HepG2 (cell line): ENCODE measurements around the gene C3orf38. TPM values are rescaled to one million over a fixed set of nuclear protein-coding genes. Genes with fewer than 3 reads are reported as not detected.

Experiments
- ATAC-seq: fragments of 200-7000 bp; cut with Tn5 transposase; 3 replicates; pipeline ENCODE4 v1.9.1; 2020; ENCODE audit warnings: mild to moderate bottlenecking, moderate library complexity
- BruUV-seq: library from RNA; stranded (reverse); fragments of 400-500 nt; replicated peaks from 2 replicates; lab custom pipeline; 2021; lab: Mats Ljungman, UMichigan
- CTCF ChIA-PET: fragments of 300-600 bp; formaldehyde crosslinking; extraction: SDS; loops from one replicate; lab custom pipeline; 2021; ENCODE audit warnings: low total read pairs, inconsistent platforms, low intra/inter-chr PET ratio; lab: Yijun Ruan, JAX
- POLR2A ChIA-PET: fragments of 350-600 bp; sonication (Branson Sonifier 250); formaldehyde crosslinking; loops from one replicate; lab custom pipeline; 2020; ENCODE audit warnings: antibody characterized with exemption, inconsistent platforms; lab: Yijun Ruan, JAX
- DNase-seq: peaks from one replicate; pipeline ENCODE4 v3.0.0-alpha.2; 2015; ENCODE audit warnings: low spot score
- FAIRE-seq: peaks from 3 replicates; lab custom pipeline; 2011; peaks lifted over from hg19 to GRCh38; lab: Jason Lieb, UNC
- H2AFZ ChIP-seq: one replicate; pipeline ENCODE4 v1.6.1; 2011; ENCODE audit warnings: low read length, inconsistent platforms
- H3K27ac ChIP-seq: fragments of 300-600 bp; 3 replicates; pipeline ENCODE4 v1.8.0; 2011; ENCODE audit warnings: mixed run types, mild to moderate bottlenecking, mixed read lengths, low read length, inconsistent platforms; ENCODE audit not compliant: insufficient read depth; ENCODE audit errors: extremely low read length
- H3K27me3 ChIP-seq, 2 experiments: fragments of 200-600 bp in 1 of 2; 2 replicates in 1 of 2; 3 replicates in 1 of 2; pipeline versions ENCODE4 v1.6.0 to v1.8.0; 2011; ENCODE audit warnings: low read length in 2 of 2, mild to moderate bottlenecking in 2 of 2, moderate library complexity in 2 of 2, inconsistent platforms in 1 of 2; ENCODE audit not compliant: insufficient read depth in 2 of 2, control insufficient read depth in 1 of 2
- H3K36me3 ChIP-seq, 2 experiments: fragments of 200-600 bp in 1 of 2; replicated peaks in 1 of 2; 2 replicates in 1 of 2; 3 replicates in 1 of 2; pipeline versions ENCODE4 v1.5.1 to v1.8.0; 2011; ENCODE audit warnings: low read length in 2 of 2, inconsistent platforms in 1 of 2; ENCODE audit not compliant: insufficient read depth in 2 of 2, control insufficient read depth in 1 of 2
- H3K4me1 ChIP-seq: 2 replicates; pipeline ENCODE4 v1.5.1; 2012; ENCODE audit warnings: low read length, inconsistent platforms; ENCODE audit not compliant: insufficient read depth
- H3K4me2 ChIP-seq: 2 replicates; pipeline ENCODE4 v1.6.0; 2011; ENCODE audit warnings: low read depth, low read length, inconsistent platforms
- H3K4me3 ChIP-seq, 3 experiments: fragments of 200-600 bp in 1 of 3; sonication (generic), shearing (Covaris generic) in 1 of 3; replicated peaks in 1 of 3; 2 replicates each; pipeline ENCODE4 v1.5.1; 2011 to 2016; ENCODE audit warnings: low read length in 3 of 3, inconsistent platforms in 2 of 3, low read depth in 2 of 3, mild to moderate bottlenecking in 2 of 3, control low read depth in 1 of 3, mixed read lengths in 1 of 3; ENCODE audit not compliant: insufficient read depth in 1 of 3
- H3K79me2 ChIP-seq: one replicate; pipeline ENCODE4 v1.6.1; 2011; ENCODE audit warnings: low read length, inconsistent platforms; ENCODE audit not compliant: insufficient read depth
- H3K9ac ChIP-seq: 2 replicates; pipeline ENCODE4 v1.6.0; 2011; ENCODE audit warnings: mild to moderate bottlenecking, low read depth, low read length, inconsistent platforms; ENCODE audit not compliant: insufficient read depth
- H3K9me3 ChIP-seq: 2 replicates; pipeline ENCODE4 v1.5.1; 2012; ENCODE audit warnings: mild to moderate bottlenecking, low read length
- H4K20me1 ChIP-seq: 2 replicates; pipeline ENCODE4 v1.6.0; 2011; ENCODE audit warnings: inconsistent platforms, mild to moderate bottlenecking, low read length, moderate library complexity; ENCODE audit not compliant: insufficient read depth
- DNMT1 ChIP-seq: sonication (generic); formaldehyde crosslinking; IDR thresholded peaks from 2 replicates; pipeline ENCODE4 v1.5.1; 2020; ENCODE audit warnings: mild to moderate bottlenecking, missing genetic modification reagents
- DNMT3B ChIP-seq: conservative IDR thresholded peaks from 2 replicates; pipeline ENCODE4 v1.6.1; 2016; ENCODE audit warnings: missing biosample characterization, control low read depth
- E2F5 ChIP-seq: sonication (generic); formaldehyde crosslinking; conservative IDR thresholded peaks from 2 replicates; pipeline ENCODE4 v1.4.0; 2020; ENCODE audit warnings: missing genetic modification reagents
- ELF1 ChIP-seq: sonication (generic); formaldehyde crosslinking; IDR thresholded peaks from 2 replicates; pipeline ENCODE4 v1.4.0; 2020; ENCODE audit warnings: missing genetic modification reagents
- IKZF5 ChIP-seq: IDR thresholded peaks from 2 replicates; pipeline ENCODE4 v1.6.1; 2018; ENCODE audit warnings: missing genetic modification reagents, mild to moderate bottlenecking, missing compliant biosample characterization
- JUND ChIP-seq: sonication (generic); formaldehyde crosslinking; IDR thresholded peaks from 2 replicates; pipeline ENCODE4 v1.8.0; 2022; ENCODE audit warnings: mild to moderate bottlenecking, missing genetic modification reagents
- MTERF4 ChIP-seq: sonication (generic); formaldehyde crosslinking; IDR thresholded peaks from 2 replicates; pipeline ENCODE4 v1.8.0; 2023; ENCODE audit warnings: mild to moderate bottlenecking, missing genetic modification reagents
- RELA ChIP-seq: sonication (generic); formaldehyde crosslinking; IDR thresholded peaks from 2 replicates; pipeline ENCODE4 v1.4.0; 2020; ENCODE audit warnings: missing genetic modification reagents
- SP4 ChIP-seq: sonication (generic); formaldehyde crosslinking; IDR thresholded peaks from 2 replicates; pipeline ENCODE4 v1.8.1; 2023; ENCODE audit warnings: mild to moderate bottlenecking, missing genetic modification reagents
- ZBTB44 ChIP-seq: sonication (generic); formaldehyde crosslinking; IDR thresholded peaks from 2 replicates; pipeline ENCODE4 v1.4.0; 2020; ENCODE audit warnings: missing genetic modification reagents
- ZFP37 ChIP-seq: sonication (generic); formaldehyde crosslinking; IDR thresholded peaks from 2 replicates; pipeline ENCODE4 v1.4.0; 2020; ENCODE audit warnings: missing genetic modification reagents, borderline replicate concordance
- ZNF280B ChIP-seq: sonication (generic); formaldehyde crosslinking; IDR thresholded peaks from 2 replicates; pipeline ENCODE4 v1.5.0; 2020; ENCODE audit warnings: missing genetic modification reagents, mild to moderate bottlenecking, borderline replicate concordance
- ZNF30 ChIP-seq: sonication (generic); formaldehyde crosslinking; IDR thresholded peaks from 2 replicates; pipeline ENCODE4 v1.5.0; 2020; ENCODE audit warnings: mild to moderate bottlenecking, missing genetic modification reagents
- ZNF441 ChIP-seq: sonication (generic); formaldehyde crosslinking; IDR thresholded peaks from 2 replicates; pipeline ENCODE4 v1.7.0; 2021; ENCODE audit warnings: missing genetic modification reagents, borderline replicate concordance
- ZNF501 ChIP-seq: sonication (generic); formaldehyde crosslinking; IDR thresholded peaks from 2 replicates; pipeline ENCODE4 v1.5.1; 2020; ENCODE audit warnings: mild to moderate bottlenecking, moderate library complexity, missing genetic modification reagents
- ZNF605 ChIP-seq: sonication (generic); formaldehyde crosslinking; IDR thresholded peaks from 2 replicates; pipeline ENCODE4 v1.8.0; 2022; ENCODE audit warnings: mild to moderate bottlenecking, missing genetic modification reagents
- ZNF841 ChIP-seq: sonication (generic); formaldehyde crosslinking; IDR thresholded peaks from 2 replicates; pipeline ENCODE4 v1.8.1; 2023; ENCODE audit warnings: missing genetic modification reagents, borderline replicate concordance
- WGBS: methylation state at CpG from one replicate; pipeline ENCODE4 v1.1.6; 2017; ENCODE audit warnings: low lambda C conversion rate; 5-methylcytosine and 5-hydroxymethylcytosine counted together
- in situ Hi-C: cut with HindIII; loops from 2 replicates; pipeline ENCODE4 v1.10.0; 2017; ENCODE audit warnings: low pct_unique_long_range_greater_than_20kb; ENCODE audit not compliant: extremely low pct_ligation_motif_present
- intact Hi-C: fragments of 100-400 bp; cut with micrococcal nuclease; formaldehyde crosslinking; loops from one replicate; pipeline ENCODE4 v1.10.0; 2022; ENCODE audit not compliant: unreplicated experiment
- polyA plus RNA-seq, 8 experiments: library from polyadenylated mRNA; depleted of rRNA in 3 of 8; stranded (reverse) in 7 of 8; unstranded in 1 of 8; fragments of >200 nt; fragmentation: Illumina TruSeq in 4 of 8; extraction: Trizol in 4 of 8; gene quantifications; 2 replicates each; pipeline versions ENCODE4 v1.2.1 to v1.2.3, GENCODE V29; 2011 to 2016; ENCODE audit warnings: low read depth in 4 of 8, missing spikeins in 1 of 8, mixed read lengths in 1 of 8; ENCODE audit not compliant: insufficient read depth in 1 of 8
- total RNA-seq, 5 experiments: library from RNA; depleted of rRNA; stranded (reverse); fragments of >200 nt; fragmentation: Illumina TruSeq; extraction: Trizol; gene quantifications; 2 replicates each; pipeline ENCODE4 v1.2.3, GENCODE V29; 2016; ENCODE audit warnings: low read depth in 1 of 5

Gene C3orf38
- total and polyA plus RNA-seq, 2 of the 13 experiments (the other 11 are each of a cell fraction or from before 2014, with no cell fraction given), result 6.0 to 17.5 TPM

GRCh38 chr3:88149509-88150362, at the start of gene C3orf38 (continued):
- TF ChIP-seq ZNF280B (0 out of 2 replicates have a peak, but pooled peaks have one; percentile 57), ZNF605 (CRISPR knock-in tag) (peak; percentile 80), MTERF4 (CRISPR knock-in tag) (0 out of 2 replicates have a peak, but pooled peaks have one; percentile 82), DNMT1 (CRISPR knock-in tag) (peak; percentile 61; the same call in 1 of the 2 replicates), DNMT3B (CRISPR knock-in tag) (no peak), ZNF841 (no peak), SP4 (CRISPR knock-in tag) (peak; percentile 77), JUND (CRISPR knock-in tag) (no peak), ZFP37 (CRISPR knock-in tag) (0 out of 2 replicates have a peak, but pooled peaks have one; percentile 22), ZNF30 (0 out of 2 replicates have a peak, but pooled peaks have one; percentile 37)

GRCh38 chr3:88101142-88101541, 48.6 kb upstream of the C3orf38 start:
- in situ Hi-C loops (no loop called here), intact Hi-C loops (no loop called here)
- no peak for ATAC-seq
- no peak for FAIRE-seq
- Histone ChIP-seq H3K4me3 (no peak overlapping the region), H3K27me3 (no peaks in the 10 kb centered on the region), H3K36me3 (peaks cover 0 to 1% of the 10 kb centered on the region in 2 experiments; a peak in 1 of 5 replicates), H3K79me2 (no peaks in the 10 kb centered on the region), H3K9ac (no peak overlapping the region), H3K4me2 (no peak overlapping the region), H3K27ac (no peak overlapping the region), H3K4me1 (no peaks in the 10 kb centered on the region), H2AFZ (no peak overlapping the region), H4K20me1 (no peaks in the 10 kb centered on the region), H3K9me3 (no peaks in the 10 kb centered on the region)
- no TSS peak for BruUV-seq
- CTCF ChIA-PET, result no interaction called here
- DNase-seq, result no peak
- POLR2A ChIA-PET, result no interaction called here
- 94% methylated on average over 1 of the region's 1 CpG for whole genome bisulfite sequencing
- TF ChIP-seq ZNF441 (CRISPR knock-in tag) (no peak), IKZF5 (CRISPR knock-in tag) (no peak), ZBTB44 (no peak), ELF1 (CRISPR knock-in tag) (no peak), RELA (CRISPR knock-in tag) (no peak), ZNF501 (CRISPR knock-in tag) (no peak), E2F5 (no peak)
